ENCODE results near the gene ATP8A2.
A peak's percentile ranks its signal among the peaks of the same experiment; 100 is the strongest.
"Not testable (repeated sequence)": the region's sequence is repeated elsewhere in the genome, so short reads cannot be mapped to it uniquely, and the experiment has no call there.

The ATP8A2 gene

GRCh38 chr13:26062853-26063444 lies 691.2 kb downstream of the ATP8A2 start:
- H3K4me3 ChIP-seq, result no peak overlapping the region
- no peak for DNase-seq (ENCODE audit: low spot score)
- H3K27ac ChIP-seq, result no peak overlapping the region
- TF ChIP-seq CTCF (IDR thresholded peaks at IDR 0.05), result peak; percentile 28

- DNase-seq (ENCODE audit: low spot score); H3K27ac ChIP-seq; H3K4me3 ChIP-seq: not testable (repeated sequence)
Measured at GRCh38 chr13:26066492-26066891, 694.7 kb downstream of the ATP8A2 start.

GRCh38 chr13:26067601-26068000 lies 695.8 kb downstream of the ATP8A2 start:
- Histone ChIP-seq H3K4me3 (no peak overlapping the region), H3K27ac (no peak overlapping the region)
- no peak for TF ChIP-seq CTCF (IDR thresholded peaks at IDR 0.05)
- DNase-seq (ENCODE audit: low spot score), result no peak

- H3K27ac ChIP-seq; H3K4me3 ChIP-seq; DNase-seq (ENCODE audit: low spot score): not testable (repeated sequence)
Measured at GRCh38 chr13:26068372-26068771, 696.6 kb downstream of the ATP8A2 start.

GRCh38 chr13:26069642-26070041 lies 697.9 kb downstream of the ATP8A2 start:
- not testable (repeated sequence) for H3K27ac ChIP-seq; DNase-seq (ENCODE audit: low spot score); H3K4me3 ChIP-seq

- no peak overlapping the region for H3K4me3 ChIP-seq
- TF ChIP-seq CTCF (IDR thresholded peaks at IDR 0.05), result no peak
- no peak for DNase-seq (ENCODE audit: low spot score)
- no peak overlapping the region for H3K27ac ChIP-seq
Measured at GRCh38 chr13:26071691-26072090, 699.9 kb downstream of the ATP8A2 start.

GRCh38 chr13:26072335-26072734 lies 700.6 kb downstream of the ATP8A2 start:
- H3K4me3 ChIP-seq; H3K27ac ChIP-seq; DNase-seq (ENCODE audit: low spot score): not testable (repeated sequence)

GRCh38 chr13:26074706-26075105 lies 702.9 kb downstream of the ATP8A2 start:
- H3K4me3 ChIP-seq, result no peak overlapping the region
- H3K27ac ChIP-seq, result no peak overlapping the region
- no peak for TF ChIP-seq CTCF (IDR thresholded peaks at IDR 0.05)
- no peak for DNase-seq (ENCODE audit: low spot score)

Data from coronary artery (tissue), 2 donors.